T-helper 1 cell treated with Interleukin-12 subunit alpha and Interleukin-12 subunit beta and Interleukin-4 antibody, amounts not matched to agents 30 μg/mL and 1 μg/mL, for 36 hours (primary cell): ENCODE data around the gene SP5.
"Not testable (repeated sequence)": the region's sequence is repeated elsewhere in the genome, so short reads cannot be mapped to it uniquely, and the experiment has no call there.

Experiments used
- H3K27ac Mint-ChIP-seq: one replicate; pipeline ENCODE4 v1.8.0; 2021; ENCODE audit warnings: mild to moderate bottlenecking, mixed read lengths
- H3K27me3 Mint-ChIP-seq: one replicate; pipeline ENCODE4 v1.8.0; 2021; ENCODE audit warnings: low read depth, mixed read lengths
- H3K36me3 Mint-ChIP-seq: one replicate; pipeline ENCODE4 v1.8.0; 2021; ENCODE audit warnings: low read depth, mixed read lengths
- H3K4me1 Mint-ChIP-seq: one replicate; pipeline ENCODE4 v1.8.0; 2021; ENCODE audit warnings: low read depth, mixed read lengths
- H3K4me3 Mint-ChIP-seq: one replicate; pipeline ENCODE4 v1.8.0; 2021; ENCODE audit warnings: mild to moderate bottlenecking, moderate library complexity, mixed read lengths
- H3K9me3 Mint-ChIP-seq: one replicate; pipeline ENCODE4 v1.8.0; 2021; ENCODE audit warnings: mixed read lengths

SP5 gene

GRCh38 chr2:170739507-170740046 is 24.4 kb downstream of the SP5 start:
- H3K9me3 Mint-ChIP-seq: no peaks in the 10 kb centered on the region

DNA sequence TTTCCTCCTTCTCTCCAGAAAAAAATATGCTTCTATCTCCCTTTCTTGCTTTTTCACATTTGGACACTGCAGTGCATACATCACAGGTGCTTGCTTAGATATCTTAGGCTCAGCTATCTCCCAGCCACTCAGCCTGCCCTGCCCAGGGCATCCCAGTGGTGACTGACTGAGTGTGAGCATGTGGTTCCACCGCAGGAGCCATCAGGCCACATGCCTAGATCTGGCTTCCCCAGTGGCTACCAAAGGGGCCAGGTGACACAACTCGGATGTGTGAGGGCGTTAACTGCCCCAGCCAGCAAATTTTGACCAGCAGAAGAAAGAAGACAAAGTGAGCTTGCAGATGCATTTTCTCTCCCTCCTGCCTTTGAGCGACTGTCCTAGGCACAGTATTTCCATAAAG is 25.5 kb downstream of the SP5 start:
- no peaks in the 10 kb centered on the region for H3K36me3 Mint-ChIP-seq
- H3K27ac Mint-ChIP-seq: no peak overlapping the region
- H3K4me3 Mint-ChIP-seq: no peak overlapping the region
- H3K27me3 Mint-ChIP-seq: peaks cover 25% of the 10 kb centered on the region
- no peaks in the 10 kb centered on the region for H3K9me3 Mint-ChIP-seq
- no peaks in the 10 kb centered on the region for H3K4me1 Mint-ChIP-seq

More at GRCh38 chr2:170739507-170740046, 24.4 kb downstream of the SP5 start:
- Mint-ChIP-seq H3K27me3 (peaks cover 17% of the 10 kb centered on the region), H3K27ac (no peak overlapping the region), H3K36me3 (no peaks in the 10 kb centered on the region), H3K4me3 (no peak overlapping the region), H3K4me1 (no peaks in the 10 kb centered on the region)

DNA sequence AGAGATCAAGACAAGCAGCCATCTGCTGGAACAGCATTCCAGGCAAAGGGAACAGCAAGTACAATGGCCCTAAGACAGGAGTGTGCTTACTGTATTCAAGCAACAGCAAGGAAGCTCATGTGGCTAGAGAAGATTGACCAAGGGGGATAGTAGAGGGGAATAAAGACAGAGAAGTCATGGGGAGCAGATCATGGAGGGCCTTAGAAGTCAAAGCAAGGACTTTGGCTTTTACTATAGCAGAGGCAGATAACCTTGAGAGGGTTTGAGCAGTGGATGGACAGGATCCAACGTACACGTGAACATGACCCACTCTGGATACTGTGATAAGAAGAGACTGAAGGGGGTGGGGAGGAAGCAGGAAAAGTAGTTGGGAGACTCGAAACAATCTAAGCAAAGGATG is 26.9 kb downstream of the SP5 start:
- no peaks in the 10 kb centered on the region for H3K4me1 Mint-ChIP-seq
- no peaks in the 10 kb centered on the region for H3K36me3 Mint-ChIP-seq
- H3K27me3 Mint-ChIP-seq: peaks cover 20% of the 10 kb centered on the region

GRCh38 chr2:170742896-170743529 is 27.9 kb downstream of the SP5 start:
- Mint-ChIP-seq H3K27me3 (peaks cover 23% of the 10 kb centered on the region), H3K9me3 (no peaks in the 10 kb centered on the region), H3K27ac (no peak overlapping the region), H3K36me3 (no peaks in the 10 kb centered on the region), H3K4me1 (no peaks in the 10 kb centered on the region), H3K4me3 (no peak overlapping the region)

More for the DNA sequence above, 26.9 kb downstream of the SP5 start:
- Mint-ChIP-seq H3K27ac (no peak overlapping the region), H3K4me3 (no peak overlapping the region), H3K9me3 (no peaks in the 10 kb centered on the region)

- no peaks in the 10 kb centered on the region for H3K4me1 Mint-ChIP-seq
- H3K4me3 Mint-ChIP-seq: no peak overlapping the region
- no peaks in the 10 kb centered on the region for H3K36me3 Mint-ChIP-seq
- no peak overlapping the region for H3K27ac Mint-ChIP-seq
- peaks cover 28% of the 10 kb centered on the region for H3K27me3 Mint-ChIP-seq
- H3K9me3 Mint-ChIP-seq: no peaks in the 10 kb centered on the region
Observed at GRCh38 chr2:170743530-170744239, 28.5 kb downstream of the SP5 start.

GRCh38 chr2:170744248-170745002 is 29.3 kb downstream of the SP5 start:
- no peaks in the 10 kb centered on the region for H3K9me3 Mint-ChIP-seq
- no peaks in the 10 kb centered on the region for H3K4me1 Mint-ChIP-seq
- H3K4me3 Mint-ChIP-seq: no peak overlapping the region
- no peaks in the 10 kb centered on the region for H3K36me3 Mint-ChIP-seq
- no peak overlapping the region for H3K27ac Mint-ChIP-seq
- H3K27me3 Mint-ChIP-seq: peaks cover 28% of the 10 kb centered on the region

DNA sequence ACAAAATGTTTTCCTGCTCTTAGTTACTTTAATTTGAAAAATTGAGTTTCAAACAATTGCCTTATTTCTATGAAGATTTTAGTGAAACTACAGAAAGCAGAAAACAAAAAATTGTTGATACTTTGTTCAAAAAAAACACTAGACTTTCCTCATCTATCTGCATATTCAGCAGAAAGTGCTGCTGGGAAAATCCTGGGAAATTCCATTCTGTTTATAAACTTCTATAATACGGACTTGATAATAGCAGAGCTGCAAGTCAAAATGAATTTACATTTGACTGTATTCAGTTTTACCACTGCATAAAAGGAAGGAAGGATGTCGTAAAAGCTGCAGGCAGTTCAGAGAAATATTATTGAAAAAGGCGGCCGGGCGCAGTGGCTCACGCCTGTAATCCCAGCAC is 30.2 kb downstream of the SP5 start:
- Mint-ChIP-seq H3K27ac (no peak overlapping the region), H3K4me1 (no peaks in the 10 kb centered on the region), H3K36me3 (no peaks in the 10 kb centered on the region), H3K27me3 (peaks cover 35% of the 10 kb centered on the region), H3K9me3 (no peaks in the 10 kb centered on the region), H3K4me3 (no peak overlapping the region)

- H3K9me3 Mint-ChIP-seq: no peaks in the 10 kb centered on the region
- H3K4me1 Mint-ChIP-seq: no peaks in the 10 kb centered on the region
- peaks cover 42% of the 10 kb centered on the region for H3K27me3 Mint-ChIP-seq
- no peak overlapping the region for H3K4me3 Mint-ChIP-seq
- no peak overlapping the region for H3K27ac Mint-ChIP-seq
- H3K36me3 Mint-ChIP-seq: no peaks in the 10 kb centered on the region
Observed at GRCh38 chr2:170747921-170748320, 32.8 kb downstream of the SP5 start.

- not testable (repeated sequence) for H3K4me3 Mint-ChIP-seq, H3K4me1 Mint-ChIP-seq, H3K9me3 Mint-ChIP-seq, H3K27ac Mint-ChIP-seq, H3K36me3 Mint-ChIP-seq
- H3K27me3 Mint-ChIP-seq: peaks cover 27% of the 10 kb centered on the region
Observed at GRCh38 chr2:170751555-170751954, 36.4 kb downstream of the SP5 start.

- peaks cover 2% of the 10 kb centered on the region for H3K27me3 Mint-ChIP-seq
- H3K4me3 Mint-ChIP-seq: no peak overlapping the region
Observed at GRCh38 chr2:170761572-170761971, 46.4 kb downstream of the SP5 start.

GRCh38 chr2:170762760-170763159 is 47.6 kb downstream of the SP5 start:
- Mint-ChIP-seq H3K36me3 (no peaks in the 10 kb centered on the region), H3K4me3 (no peak overlapping the region), H3K27me3 (peaks cover 4% of the 10 kb centered on the region), H3K9me3 (no peaks in the 10 kb centered on the region), H3K4me1 (no peaks in the 10 kb centered on the region), H3K27ac (no peak overlapping the region)

More at GRCh38 chr2:170761572-170761971, 46.4 kb downstream of the SP5 start:
- H3K27ac Mint-ChIP-seq: no peak overlapping the region
- no peaks in the 10 kb centered on the region for H3K4me1 Mint-ChIP-seq
- H3K9me3 Mint-ChIP-seq: no peaks in the 10 kb centered on the region
- no peaks in the 10 kb centered on the region for H3K36me3 Mint-ChIP-seq

DNA sequence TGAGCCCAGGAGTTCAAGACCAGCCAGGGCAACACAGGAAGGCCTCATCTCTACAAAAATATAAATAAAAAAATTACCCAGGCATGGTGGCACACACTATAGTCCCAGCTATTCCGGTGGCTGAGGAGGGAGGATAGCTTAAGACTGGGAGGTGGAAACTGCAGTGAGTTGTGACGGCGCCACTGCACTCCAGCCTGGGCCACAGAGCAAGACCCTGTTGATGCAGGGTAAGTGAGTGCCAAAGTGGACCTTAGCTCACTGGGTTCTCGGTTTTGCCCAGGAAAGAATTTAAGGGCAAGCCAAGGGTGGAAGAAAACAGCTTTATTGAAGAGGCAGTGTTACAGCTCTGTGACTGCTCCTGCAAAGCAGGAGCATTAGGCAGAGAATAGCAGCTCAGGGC is 48.1 kb downstream of the SP5 start:
- Mint-ChIP-seq H3K27me3 (peaks cover 9% of the 10 kb centered on the region), H3K4me3 (no peak overlapping the region), H3K36me3 (no peaks in the 10 kb centered on the region), H3K27ac (no peak overlapping the region), H3K4me1 (no peaks in the 10 kb centered on the region), H3K9me3 (no peaks in the 10 kb centered on the region)

GRCh38 chr2:170764880-170765261 is 49.7 kb downstream of the SP5 start:
- peaks cover 14% of the 10 kb centered on the region for H3K27me3 Mint-ChIP-seq
- no peak overlapping the region for H3K4me3 Mint-ChIP-seq
- no peaks in the 10 kb centered on the region for H3K4me1 Mint-ChIP-seq
- H3K36me3 Mint-ChIP-seq: no peaks in the 10 kb centered on the region
- H3K27ac Mint-ChIP-seq: no peak overlapping the region
- no peaks in the 10 kb centered on the region for H3K9me3 Mint-ChIP-seq

- no peaks in the 10 kb centered on the region for H3K9me3 Mint-ChIP-seq
- no peaks in the 10 kb centered on the region for H3K36me3 Mint-ChIP-seq
- no peak overlapping the region for H3K4me3 Mint-ChIP-seq
- H3K27ac Mint-ChIP-seq: no peak overlapping the region
- H3K27me3 Mint-ChIP-seq: peaks cover 27% of the 10 kb centered on the region
- H3K4me1 Mint-ChIP-seq: peaks cover 9% of the 10 kb centered on the region
Observed at GRCh38 chr2:170766693-170767092, 51.6 kb downstream of the SP5 start.
